DOHH2 (cell line): Measurements from ENCODE around the gene DENR.

Experiments
- H3F3A ChIP-seq: fragments of 200-600 bp; sonication (generic), shearing (Covaris generic); 2 replicates; pipeline ENCODE4 v1.6.0; 2016; ENCODE audit warnings: antibody characterized with exemption, mild to moderate bottlenecking; ENCODE audit not compliant: control insufficient read depth, insufficient read depth
- H3K27ac ChIP-seq: fragments of 200-600 bp; sonication (generic); 2 replicates; pipeline ENCODE4 v1.5.1; 2014; ENCODE audit warnings: low read depth, mild to moderate bottlenecking, low read length, moderate library complexity
- H3K27me3 ChIP-seq: fragments of 200-600 bp; sonication (generic); 2 replicates; pipeline ENCODE4 v1.6.1; 2014; ENCODE audit warnings: mild to moderate bottlenecking, low read length, mixed read lengths; ENCODE audit not compliant: control insufficient read depth
- H3K36me3 ChIP-seq: fragments of 200-600 bp; sonication (generic); 2 replicates; pipeline ENCODE4 v1.6.1; 2014; ENCODE audit warnings: mild to moderate bottlenecking, low read length, moderate library complexity, mixed read lengths; ENCODE audit not compliant: control insufficient read depth
- H3K4me1 ChIP-seq: fragments of 200-600 bp; sonication (generic); 2 replicates; pipeline ENCODE4 v1.6.1; 2014; ENCODE audit warnings: mild to moderate bottlenecking, low read length, mixed read lengths; ENCODE audit not compliant: control insufficient read depth
- H3K4me2 ChIP-seq: fragments of 200-600 bp; sonication (generic); 2 replicates; pipeline ENCODE4 v1.6.0; 2014; ENCODE audit warnings: mild to moderate bottlenecking, low read length, moderate library complexity
- H3K4me3 ChIP-seq: fragments of 200-600 bp; sonication (generic); 2 replicates; pipeline ENCODE4 v1.5.1; 2014; ENCODE audit warnings: mild to moderate bottlenecking, low read length, mixed read lengths
- H3K79me2 ChIP-seq: fragments of 200-600 bp; sonication (generic); 2 replicates; pipeline ENCODE4 v1.6.1; 2014; ENCODE audit warnings: mild to moderate bottlenecking, low read length, mixed read lengths; ENCODE audit not compliant: control insufficient read depth
- H3K9me2 ChIP-seq: fragments of 200-600 bp; sonication (generic); replicated peaks from 2 replicates; pipeline ENCODE4 v1.6.1; 2014; ENCODE audit warnings: mild to moderate bottlenecking, low read length, mixed read lengths; ENCODE audit not compliant: control insufficient read depth
- H3K9me3 ChIP-seq: fragments of 200-600 bp; sonication (generic); 2 replicates; pipeline ENCODE4 v1.6.1; 2014; ENCODE audit warnings: antibody characterized with exemption, low read length, mixed read lengths; ENCODE audit not compliant: control insufficient read depth, insufficient read depth
- H4K20me1 ChIP-seq: fragments of 200-600 bp; sonication (generic); 2 replicates; pipeline ENCODE4 v1.6.0; 2014; ENCODE audit warnings: low read depth, mild to moderate bottlenecking, antibody characterized with exemption, low read length, moderate library complexity; ENCODE audit not compliant: control insufficient read depth, insufficient read depth
- EZH2phosphoT487 ChIP-seq: fragments of 200-600 bp; sonication (generic); IDR thresholded peaks from 2 replicates; pipeline ENCODE4 v1.6.1; 2017; ENCODE audit warnings: borderline replicate concordance, mild to moderate bottlenecking, antibody characterized with exemption, low read length, moderate library complexity, mixed read lengths
- TF ChIP-seq, protein P1 (sequence below): fragments of 200-600 bp; sonication (generic); IDR thresholded peaks from one replicate; pipeline ENCODE4 v1.5.1; 2014; ENCODE audit warnings: antibody characterized with exemption, mild to moderate bottlenecking, low read depth, low read length; ENCODE audit not compliant: poor library complexity, severe bottlenecking

Gene DENR

DNA sequence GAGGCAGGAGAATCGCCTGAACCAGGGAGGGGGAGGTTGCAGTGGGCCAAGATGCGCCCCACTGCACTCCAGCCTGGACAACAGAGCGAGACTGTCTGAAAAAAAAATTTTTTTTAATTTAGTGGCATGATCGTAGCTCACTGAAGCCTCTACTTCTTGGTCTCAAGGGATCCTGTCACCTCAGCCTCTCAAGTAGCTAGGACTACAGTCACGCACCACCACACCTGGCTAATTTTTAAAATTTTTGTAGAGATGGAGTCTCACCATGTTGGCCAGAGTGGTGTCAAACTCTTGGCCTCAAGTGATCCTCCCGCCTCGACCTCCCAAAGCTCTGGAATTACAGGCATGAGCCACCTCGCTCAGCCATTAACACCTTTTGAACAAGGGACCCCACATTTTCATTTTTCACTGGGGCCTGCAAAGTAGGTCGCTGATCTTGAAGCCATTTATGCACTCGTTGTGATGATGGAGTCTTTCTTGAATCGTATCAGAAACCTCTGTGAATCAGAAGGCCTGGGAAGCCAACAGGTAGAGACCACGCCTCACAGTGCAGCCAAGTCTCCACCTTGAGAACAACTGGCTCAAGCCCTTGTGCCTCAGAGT lies 27.9 kb upstream of the DENR start:
- Histone ChIP-seq H3K9me2 (no peaks in the 10 kb centered on the region), H3K4me3 (peak overlapping the region; percentile 27), H3K36me3 (no peaks in the 10 kb centered on the region), H3F3A (peaks cover 15% of the 10 kb centered on the region), H3K4me1 (peaks cover 61% of the 10 kb centered on the region), H3K79me2 (no peaks in the 10 kb centered on the region), H3K27me3 (no peaks in the 10 kb centered on the region), H4K20me1 (no peaks in the 10 kb centered on the region), H3K4me2 (peak overlapping the region; percentile 53), H3K9me3 (no peaks in the 10 kb centered on the region), H3K27ac (peak overlapping the region; percentile 61)
- TF ChIP-seq, protein P1, sequence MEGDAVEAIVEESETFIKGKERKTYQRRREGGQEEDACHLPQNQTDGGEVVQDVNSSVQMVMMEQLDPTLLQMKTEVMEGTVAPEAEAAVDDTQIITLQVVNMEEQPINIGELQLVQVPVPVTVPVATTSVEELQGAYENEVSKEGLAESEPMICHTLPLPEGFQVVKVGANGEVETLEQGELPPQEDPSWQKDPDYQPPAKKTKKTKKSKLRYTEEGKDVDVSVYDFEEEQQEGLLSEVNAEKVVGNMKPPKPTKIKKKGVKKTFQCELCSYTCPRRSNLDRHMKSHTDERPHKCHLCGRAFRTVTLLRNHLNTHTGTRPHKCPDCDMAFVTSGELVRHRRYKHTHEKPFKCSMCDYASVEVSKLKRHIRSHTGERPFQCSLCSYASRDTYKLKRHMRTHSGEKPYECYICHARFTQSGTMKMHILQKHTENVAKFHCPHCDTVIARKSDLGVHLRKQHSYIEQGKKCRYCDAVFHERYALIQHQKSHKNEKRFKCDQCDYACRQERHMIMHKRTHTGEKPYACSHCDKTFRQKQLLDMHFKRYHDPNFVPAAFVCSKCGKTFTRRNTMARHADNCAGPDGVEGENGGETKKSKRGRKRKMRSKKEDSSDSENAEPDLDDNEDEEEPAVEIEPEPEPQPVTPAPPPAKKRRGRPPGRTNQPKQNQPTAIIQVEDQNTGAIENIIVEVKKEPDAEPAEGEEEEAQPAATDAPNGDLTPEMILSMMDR: no peak
- TF ChIP-seq EZH2phosphoT487: no peak

DNA sequence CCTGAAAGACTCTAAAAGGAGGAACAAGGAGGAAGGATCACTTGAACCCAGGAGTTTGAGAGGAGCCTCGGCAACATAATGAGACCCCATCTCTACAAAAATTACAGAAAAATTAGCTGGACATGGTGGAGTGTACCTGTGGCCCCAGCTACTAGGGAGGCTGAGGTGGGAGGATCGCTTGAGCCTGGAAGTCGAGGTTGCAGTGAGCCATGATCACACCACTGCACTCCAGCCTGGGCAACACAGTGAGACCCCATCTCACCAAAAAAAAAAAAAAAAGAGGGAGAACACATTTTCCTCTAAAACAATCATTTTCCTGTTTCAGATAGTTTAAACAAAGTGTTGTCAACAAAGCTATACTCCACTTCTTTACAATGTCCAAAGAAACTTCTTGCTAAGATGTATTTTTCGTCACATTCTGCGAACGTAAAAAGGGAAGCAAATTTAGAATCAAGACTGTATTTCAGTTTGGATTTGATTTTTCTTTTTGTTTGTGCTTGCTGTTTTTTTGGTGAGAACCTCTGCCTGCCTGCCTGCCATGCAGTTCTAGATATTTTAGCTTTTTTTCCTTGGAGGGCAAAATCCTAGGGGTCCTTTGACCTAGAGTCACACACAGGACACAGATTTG lies 27.1 kb upstream of the DENR start:
- TF ChIP-seq, protein P1: no peak
- no peak for TF ChIP-seq EZH2phosphoT487
- H4K20me1 ChIP-seq: no peaks in the 10 kb centered on the region
- H3K36me3 ChIP-seq: no peaks in the 10 kb centered on the region
- no peaks in the 10 kb centered on the region for H3K27me3 ChIP-seq
- H3K79me2 ChIP-seq: no peaks in the 10 kb centered on the region
- peak overlapping the region; percentile 53 for H3K4me2 ChIP-seq
- H3K4me3 ChIP-seq: peak overlapping the region; percentile 27
- H3K9me2 ChIP-seq: no peaks in the 10 kb centered on the region
- H3K9me3 ChIP-seq: no peaks in the 10 kb centered on the region
- peak overlapping the region; percentile 61 for H3K27ac ChIP-seq
- peaks cover 13% of the 10 kb centered on the region for H3F3A ChIP-seq
- peaks cover 61% of the 10 kb centered on the region for H3K4me1 ChIP-seq

GRCh38 chr12:122726080-122726558 lies 26.5 kb upstream of the DENR start:
- peak overlapping the region; percentile 61 for H3K27ac ChIP-seq

More at GRCh38 chr12:122726080-122726558, 26.5 kb upstream of the DENR start:
- TF ChIP-seq, protein P1: no peak
- TF ChIP-seq EZH2phosphoT487: no peak
- peaks cover 13% of the 10 kb centered on the region for H3F3A ChIP-seq
- no peaks in the 10 kb centered on the region for H3K27me3 ChIP-seq
- peak overlapping the region; percentile 27 for H3K4me3 ChIP-seq
- H3K4me1 ChIP-seq: peaks cover 58% of the 10 kb centered on the region
- H3K79me2 ChIP-seq: no peaks in the 10 kb centered on the region
- no peaks in the 10 kb centered on the region for H3K9me3 ChIP-seq
- no peaks in the 10 kb centered on the region for H4K20me1 ChIP-seq
- no peaks in the 10 kb centered on the region for H3K9me2 ChIP-seq
- peak overlapping the region; percentile 53 for H3K4me2 ChIP-seq
- no peaks in the 10 kb centered on the region for H3K36me3 ChIP-seq
